Measurements from ENCODE around the gene HEG1.

HEG1 gene

DNA sequence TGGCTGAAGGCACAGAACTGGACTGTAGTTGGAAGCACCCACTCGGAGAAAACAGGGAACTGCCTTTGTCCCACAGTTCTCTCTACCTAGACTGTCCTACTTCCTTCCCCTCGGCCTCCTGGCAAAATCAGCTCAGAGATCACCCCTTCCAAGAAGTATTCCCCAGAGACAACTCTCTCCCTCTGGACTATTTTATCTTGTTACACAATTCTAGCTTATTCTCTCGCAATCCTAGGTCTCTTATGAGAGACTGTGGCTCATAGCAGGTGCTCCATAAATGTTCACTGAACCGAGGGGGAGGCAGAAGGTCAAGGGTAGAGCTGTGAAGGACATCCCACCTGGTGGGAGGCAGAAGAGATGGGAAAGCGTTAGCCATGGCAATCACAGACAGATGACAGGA, 10.6 kb downstream of the HEG1 start:
- DNase-seq (ENCODE audit: low spot score), result no peak

DNA sequence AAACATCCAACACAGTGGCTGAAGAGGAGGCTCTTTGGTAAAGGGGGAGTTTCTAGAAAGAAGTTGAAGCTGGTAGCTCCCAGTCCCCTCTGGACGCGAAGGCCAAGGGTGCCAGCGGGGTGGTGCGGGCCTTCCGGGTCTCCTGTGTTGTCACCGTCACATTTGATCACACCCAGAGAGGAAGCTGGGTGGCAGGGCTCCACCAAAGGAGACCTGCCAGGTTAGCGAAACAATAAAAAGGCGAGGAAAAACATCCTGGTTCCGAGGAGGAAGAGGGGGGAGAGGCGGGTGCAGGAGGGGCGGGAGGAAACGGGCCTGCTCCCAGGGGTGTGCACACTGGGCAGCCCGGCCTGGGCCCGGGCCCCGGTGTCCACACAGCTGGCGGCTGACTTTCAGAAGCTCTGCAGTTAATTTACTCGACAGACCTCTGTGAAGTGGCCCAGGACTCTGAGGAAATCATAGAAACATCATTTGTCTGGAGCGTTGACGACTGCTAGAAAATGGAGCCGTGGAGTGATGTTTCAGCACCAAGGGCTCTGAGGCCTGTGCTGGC, 12.1 kb downstream of the HEG1 start:
- DNase-seq (ENCODE audit: low spot score), result no peak

DNA sequence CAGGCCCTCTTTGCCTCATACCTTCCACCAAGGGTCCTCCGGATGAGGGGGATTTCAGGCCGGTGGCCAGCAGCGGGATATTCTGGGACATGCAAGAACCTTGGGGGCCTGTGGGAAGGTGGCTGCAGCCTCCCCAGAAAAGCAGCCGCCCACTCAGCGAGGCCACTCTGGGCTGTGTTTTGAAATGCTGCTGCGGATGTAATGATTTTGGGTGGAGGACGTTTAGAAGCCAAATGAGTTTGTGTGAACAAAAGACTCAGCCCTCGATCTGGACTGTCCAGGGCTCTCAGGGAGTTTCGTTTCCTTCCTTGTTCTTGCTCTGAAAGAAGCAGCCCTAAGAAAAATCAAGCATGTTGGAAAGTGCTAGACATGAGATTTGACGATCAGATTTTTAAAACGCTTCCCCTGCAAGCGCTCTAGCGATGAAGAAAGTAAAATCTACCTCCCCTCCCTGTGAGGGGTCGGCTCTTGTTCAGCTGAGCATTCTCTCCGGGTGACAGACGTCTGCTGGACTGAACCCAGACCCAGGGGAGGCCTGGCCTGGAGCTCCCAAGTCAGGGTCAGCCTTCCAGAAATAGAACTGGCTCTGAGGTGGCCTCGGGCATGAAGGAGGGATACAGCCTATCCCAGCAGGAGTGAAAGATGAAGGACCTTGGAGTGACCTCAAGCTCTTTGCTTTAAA, 12.9 kb downstream of the HEG1 start:
- peak; percentile 69 for DNase-seq (ENCODE audit: low spot score)

GRCh38 chr3:125039131-125040100, 16.4 kb downstream of the HEG1 start:
- DNase-seq (ENCODE audit: low spot score), result peak; percentile 85

- DNase-seq (ENCODE audit: low spot score), result no peak
Observed at GRCh38 chr3:125037498-125038150, 18.2 kb downstream of the HEG1 start.

DNA sequence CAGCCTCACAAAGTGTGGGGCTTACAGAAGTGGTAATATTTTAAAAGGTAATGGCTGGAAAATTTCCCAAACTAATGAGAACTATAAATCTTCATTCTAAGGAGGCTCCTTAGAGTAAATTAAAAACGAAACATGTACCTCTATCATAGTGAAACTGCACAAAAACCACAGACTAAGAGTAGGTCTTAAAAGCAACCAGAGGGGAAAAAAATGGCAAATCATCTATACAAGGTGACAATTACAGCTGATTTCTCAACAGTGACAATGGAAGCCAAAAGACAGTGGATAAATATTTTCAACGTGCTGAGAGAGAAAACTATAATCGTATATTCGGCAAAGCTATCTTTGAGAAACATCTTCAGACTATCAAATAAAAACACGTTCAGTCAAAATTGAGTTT, 20.6 kb downstream of the HEG1 start:
- DNase-seq (ENCODE audit: low spot score), result no peak

GRCh38 chr3:125033616-125034015, 22.2 kb downstream of the HEG1 start:
- no peak for DNase-seq (ENCODE audit: low spot score)

DNA sequence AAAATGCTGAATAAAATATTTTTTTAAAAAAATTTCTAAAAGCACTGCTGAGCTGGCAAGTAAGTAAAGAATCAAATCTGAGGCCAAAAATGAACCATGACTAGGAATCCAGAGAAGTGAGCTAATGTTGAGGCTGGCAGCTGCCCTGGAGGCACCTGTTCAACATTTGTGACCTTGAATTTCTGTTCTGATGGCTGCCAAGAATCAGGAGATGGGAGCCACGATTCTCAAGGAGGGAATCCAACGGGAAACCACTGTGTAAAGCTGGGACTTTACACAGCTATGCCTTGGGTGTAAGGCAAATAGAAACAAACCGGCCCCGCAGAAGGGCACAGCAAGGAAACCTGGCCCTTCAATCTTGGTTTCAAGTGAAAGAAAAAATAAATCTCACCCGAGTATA, 22.7 kb downstream of the HEG1 start:
- DNase-seq (ENCODE audit: low spot score), result no peak

DNA sequence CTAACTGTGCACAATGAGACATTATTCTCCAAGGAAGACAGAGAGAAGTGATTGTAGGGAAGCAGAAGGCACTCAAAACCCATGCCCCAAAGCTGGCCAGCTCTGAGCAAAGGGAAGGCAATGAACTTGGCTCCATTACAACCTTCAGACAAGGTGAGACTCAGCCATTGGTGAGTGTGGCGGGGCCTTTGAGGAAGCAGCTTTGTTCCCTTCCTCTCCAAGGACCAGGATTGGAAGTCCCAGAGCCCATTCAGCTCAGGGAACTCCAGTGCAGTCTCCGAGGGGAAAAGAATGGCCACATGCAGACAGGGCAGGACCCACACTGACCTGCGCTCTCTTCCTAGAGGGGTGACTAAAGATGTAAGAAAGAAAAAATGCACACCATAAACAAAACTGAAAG, 23.1 kb downstream of the HEG1 start:
- no peak for DNase-seq (ENCODE audit: low spot score)

GRCh38 chr3:125032100-125032643, 23.6 kb downstream of the HEG1 start:
- DNase-seq (ENCODE audit: low spot score), result no peak

- no peak for DNase-seq (ENCODE audit: low spot score)
Observed at GRCh38 chr3:125031544-125031943, 24.3 kb downstream of the HEG1 start.

GRCh38 chr3:125028657-125029056, 27.1 kb downstream of the HEG1 start:
- no peak for DNase-seq (ENCODE audit: low spot score)

DNA sequence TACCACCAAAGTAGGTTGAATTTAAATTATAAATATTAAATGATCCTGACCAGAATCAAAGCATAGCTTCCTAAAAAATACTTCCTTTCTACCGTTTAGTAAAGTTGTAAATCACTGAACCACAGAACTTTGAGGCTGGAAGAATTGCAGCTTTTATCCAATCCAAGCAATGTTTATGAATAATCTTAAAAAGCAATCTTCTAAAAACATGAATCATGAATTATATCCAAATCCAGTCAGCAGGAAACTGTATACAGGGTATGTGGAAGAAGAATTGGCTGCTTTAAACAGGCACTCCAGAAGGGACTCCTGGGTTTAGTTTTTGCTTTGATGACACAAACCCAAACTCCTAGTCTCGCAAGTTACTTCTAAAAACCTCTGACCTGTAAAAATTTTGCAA, 30.2 kb downstream of the HEG1 start:
- DNase-seq (ENCODE audit: low spot score), result no peak

- no peak for DNase-seq (ENCODE audit: low spot score)
Observed at GRCh38 chr3:125024817-125025216, 31.0 kb downstream of the HEG1 start.

GRCh38 chr3:125023833-125024555, 31.8 kb downstream of the HEG1 start:
- DNase-seq (ENCODE audit: low spot score), result no peak

DNA sequence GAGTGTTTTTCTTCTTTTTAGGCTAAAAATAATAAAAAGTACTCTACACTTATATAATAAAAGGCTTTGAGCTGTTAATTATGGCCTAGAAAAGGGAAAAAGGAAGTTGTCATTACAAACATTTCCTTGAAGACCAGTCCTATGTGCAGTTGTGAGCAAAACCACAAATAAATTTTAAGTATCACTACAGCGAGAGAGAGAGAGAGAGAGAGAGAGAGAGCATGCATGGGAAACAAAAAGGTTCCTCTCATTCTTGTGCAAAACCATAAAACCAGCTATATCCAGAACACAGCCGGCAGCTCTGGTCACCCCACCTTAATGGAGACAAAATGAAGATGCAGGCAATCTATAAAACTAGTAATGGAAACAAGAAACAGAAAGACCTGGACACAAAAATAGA, 33.6 kb downstream of the HEG1 start:
- DNase-seq (ENCODE audit: low spot score), result no peak

- DNase-seq (ENCODE audit: low spot score), result no peak
Observed at GRCh38 chr3:125019271-125019670, 36.5 kb downstream of the HEG1 start.

GRCh38 chr3:125017406-125017805, 38.4 kb downstream of the HEG1 start:
- DNase-seq (ENCODE audit: low spot score), result no peak

- DNase-seq (ENCODE audit: low spot score), result no peak
Observed at GRCh38 chr3:125014570-125015179, 41.1 kb downstream of the HEG1 start.

DNA sequence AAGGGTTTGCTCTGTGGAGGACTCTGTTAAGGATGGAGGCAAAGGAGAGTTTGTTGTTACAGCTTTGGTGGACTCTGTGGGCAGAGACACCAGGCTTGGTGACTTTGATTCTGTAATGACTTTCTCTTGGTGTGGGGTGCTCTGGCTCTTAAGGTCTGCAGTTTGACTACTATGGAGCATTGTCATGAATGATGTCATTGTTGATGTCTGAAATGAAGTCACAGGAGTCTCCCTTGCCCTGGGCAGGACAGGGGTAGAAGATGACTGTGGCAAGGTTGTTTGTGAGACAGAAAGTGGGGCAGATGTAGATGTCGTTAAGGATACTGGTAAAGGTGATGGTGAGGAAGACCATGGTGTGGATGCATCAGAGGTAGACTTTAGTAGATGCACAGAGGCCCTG, 42.7 kb downstream of the HEG1 start:
- DNase-seq (ENCODE audit: low spot score), result no peak

GRCh38 chr3:125011941-125012340, 43.9 kb downstream of the HEG1 start:
- DNase-seq (ENCODE audit: low spot score), result no peak

All from pons (tissue), 1 donor.